ENCODE results near the gene UBE2L5.
"Not testable (repeated sequence)": the region's sequence is repeated elsewhere in the genome, so short reads cannot be mapped to it uniquely, and the experiment has no call there.

Gene UBE2L5

GRCh38 chr13:30440910-30441703 lies 18.8 kb downstream of the UBE2L5 start:
- DNase-seq = no peak

- no peak for DNase-seq
Observed at GRCh38 chr13:30442926-30443325, 20.6 kb downstream of the UBE2L5 start.

GRCh38 chr13:30443491-30443890 lies 21.2 kb downstream of the UBE2L5 start:
- DNase-seq = not testable (repeated sequence)

GRCh38 chr13:30443957-30444404 lies 21.7 kb downstream of the UBE2L5 start:
- no peak for DNase-seq

- DNase-seq = no peak
Observed at GRCh38 chr13:30446126-30446500, 23.8 kb downstream of the UBE2L5 start.

GRCh38 chr13:30448441-30448840 lies 26.1 kb downstream of the UBE2L5 start:
- DNase-seq = no peak

GRCh38 chr13:30450066-30450465 lies 27.8 kb downstream of the UBE2L5 start:
- DNase-seq = no peak

- not testable (repeated sequence) for DNase-seq
Observed at GRCh38 chr13:30451476-30451875, 29.2 kb downstream of the UBE2L5 start.

- DNase-seq = no peak
Observed at GRCh38 chr13:30453727-30454126, 31.4 kb downstream of the UBE2L5 start.

GRCh38 chr13:30454991-30455390 lies 32.7 kb downstream of the UBE2L5 start:
- no peak for DNase-seq

- no peak for DNase-seq
Observed at GRCh38 chr13:30456290-30456689, 34.0 kb downstream of the UBE2L5 start.

- DNase-seq = no peak
Observed at GRCh38 chr13:30457306-30457891, 35.1 kb downstream of the UBE2L5 start.

- DNase-seq = not testable (repeated sequence)
Observed at GRCh38 chr13:30461279-30462066, 39.2 kb downstream of the UBE2L5 start.

GRCh38 chr13:30463787-30464495 lies 41.6 kb downstream of the UBE2L5 start:
- peak in 1 of 2 experiments; percentile 36 for DNase-seq

GRCh38 chr13:30464496-30465342 lies 42.4 kb downstream of the UBE2L5 start:
- peak; percentile 30 to 58 for DNase-seq

- no peak for DNase-seq
Observed at GRCh38 chr13:30465343-30465592, 43.0 kb downstream of the UBE2L5 start.

- peak; percentile 97 to 98 for DNase-seq
Observed at GRCh38 chr13:30465593-30466357, 43.5 kb downstream of the UBE2L5 start, which contains the start of gene HMGB1. Gene HMGB1 (minus strand): TSS chr13:30465936. CDS start chr13:30463680, 2,256 bp downstream.

- peak; percentile 6 to 29 for DNase-seq
Observed at GRCh38 chr13:30466358-30466714, 44.0 kb downstream of the UBE2L5 start.

GRCh38 chr13:30466841-30467252 lies 44.6 kb downstream of the UBE2L5 start:
- DNase-seq = no peak

- DNase-seq = no peak
Observed at GRCh38 chr13:30473675-30474074, 51.4 kb downstream of the UBE2L5 start.
